NCI-H69 (cell line): ENCODE results near the gene SETD2.

Experiments
- DNase-seq: peaks from one replicate; lab custom pipeline; 2025; lab: John Stamatoyannopoulos, UW

The SETD2 gene

GRCh38 chr3:46998121-46998851 is 165.6 kb downstream of the SETD2 start:
- DNase-seq: peak; percentile 25

- no peak for DNase-seq
These were observed 166.3 kb downstream of the SETD2 start for GRCh38 chr3:46997453-46998091.

GRCh38 chr3:46996689-46997452 is 167.0 kb downstream of the SETD2 start:
- DNase-seq: no peak

GRCh38 chr3:46995901-46996562 is 167.9 kb downstream of the SETD2 start:
- no peak for DNase-seq

DNA sequence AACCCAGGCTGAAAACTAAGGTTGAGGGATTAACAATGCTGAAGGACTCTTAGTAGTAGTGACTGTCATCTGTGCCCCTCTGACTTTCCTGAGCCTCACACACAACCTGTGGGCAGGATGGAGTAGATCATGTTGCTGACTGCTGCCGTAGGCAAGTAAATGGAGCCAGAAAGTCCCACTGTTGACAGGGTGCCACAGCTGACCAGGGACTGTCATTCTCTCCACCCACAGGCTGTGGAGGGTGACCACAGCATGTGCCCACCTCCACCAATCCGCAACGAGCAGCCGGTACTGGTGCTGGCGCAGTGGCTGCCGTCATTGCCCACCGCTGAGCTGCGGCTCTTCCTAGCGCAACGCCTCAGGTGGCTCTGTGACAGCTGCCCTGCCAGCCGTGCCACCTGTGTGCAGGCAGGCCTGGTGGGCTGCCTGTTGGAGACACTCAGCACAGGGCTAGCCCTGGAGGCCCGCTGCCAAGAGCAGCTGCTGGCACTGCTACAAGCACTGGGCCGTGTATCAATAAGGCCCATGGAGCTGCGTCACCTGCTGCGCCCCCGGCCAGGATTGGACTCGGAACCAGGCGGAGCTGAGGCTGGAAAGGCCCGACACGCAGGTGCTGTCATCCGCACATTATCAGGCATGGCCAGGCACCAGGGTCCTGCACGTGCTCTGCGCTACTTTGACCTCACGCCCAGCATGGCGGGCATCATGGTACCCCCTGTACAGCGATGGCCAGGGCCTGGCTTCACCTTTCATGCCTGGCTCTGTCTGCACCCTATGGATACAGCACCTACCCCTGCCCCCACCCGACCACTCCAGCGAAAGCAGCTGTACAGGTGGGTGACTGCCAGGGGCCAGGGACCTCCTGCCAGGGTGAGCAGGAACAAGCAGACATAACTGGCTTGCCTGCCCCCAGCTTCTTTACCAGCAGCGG is 168.8 kb downstream of the SETD2 start:
- no peak for DNase-seq

DNA sequence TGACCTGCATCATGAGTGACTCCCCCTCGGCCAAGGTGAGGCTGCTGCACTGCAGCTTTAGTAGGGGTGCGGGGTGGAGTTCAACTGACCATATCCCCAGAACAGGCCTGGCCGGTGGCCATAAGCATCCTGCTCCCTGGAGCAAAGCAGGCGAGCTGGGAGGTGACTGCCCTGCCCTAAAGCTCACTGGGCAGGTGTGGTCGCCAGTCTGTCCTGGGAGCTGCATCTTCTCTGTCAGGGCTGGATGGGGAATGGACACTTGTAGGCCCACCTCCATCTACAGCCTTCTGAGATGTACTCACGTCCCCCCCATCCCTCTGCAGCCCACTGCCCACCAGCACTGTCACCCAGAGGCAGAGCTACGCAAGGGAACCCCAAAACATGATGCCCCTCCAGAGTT is 169.9 kb downstream of the SETD2 start:
- DNase-seq: no peak

GRCh38 chr3:46993292-46993691 is 170.6 kb downstream of the SETD2 start:
- no peak for DNase-seq

DNA sequence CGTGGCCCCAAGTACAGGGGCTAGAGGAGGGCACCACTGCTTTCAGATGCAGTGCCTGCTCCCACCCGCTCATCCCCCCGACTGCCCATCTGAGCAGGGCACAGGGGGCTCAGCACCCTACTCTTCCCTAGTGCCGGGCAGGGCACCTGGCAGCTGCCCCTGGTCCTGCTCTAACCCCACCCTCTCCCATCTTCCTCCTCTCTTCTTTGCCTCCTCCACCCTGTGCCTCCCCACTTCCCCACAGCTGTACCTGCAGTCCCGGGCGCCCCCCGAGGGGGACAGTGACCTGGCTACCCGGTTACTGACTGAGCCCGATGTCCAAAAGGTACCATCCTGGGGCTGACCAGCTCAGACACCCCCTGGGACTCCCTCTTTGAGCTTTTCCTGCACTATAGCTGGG is 171.7 kb downstream of the SETD2 start:
- DNase-seq: no peak

GRCh38 chr3:46991406-46992165 is 172.3 kb downstream of the SETD2 start:
- no peak for DNase-seq

DNA sequence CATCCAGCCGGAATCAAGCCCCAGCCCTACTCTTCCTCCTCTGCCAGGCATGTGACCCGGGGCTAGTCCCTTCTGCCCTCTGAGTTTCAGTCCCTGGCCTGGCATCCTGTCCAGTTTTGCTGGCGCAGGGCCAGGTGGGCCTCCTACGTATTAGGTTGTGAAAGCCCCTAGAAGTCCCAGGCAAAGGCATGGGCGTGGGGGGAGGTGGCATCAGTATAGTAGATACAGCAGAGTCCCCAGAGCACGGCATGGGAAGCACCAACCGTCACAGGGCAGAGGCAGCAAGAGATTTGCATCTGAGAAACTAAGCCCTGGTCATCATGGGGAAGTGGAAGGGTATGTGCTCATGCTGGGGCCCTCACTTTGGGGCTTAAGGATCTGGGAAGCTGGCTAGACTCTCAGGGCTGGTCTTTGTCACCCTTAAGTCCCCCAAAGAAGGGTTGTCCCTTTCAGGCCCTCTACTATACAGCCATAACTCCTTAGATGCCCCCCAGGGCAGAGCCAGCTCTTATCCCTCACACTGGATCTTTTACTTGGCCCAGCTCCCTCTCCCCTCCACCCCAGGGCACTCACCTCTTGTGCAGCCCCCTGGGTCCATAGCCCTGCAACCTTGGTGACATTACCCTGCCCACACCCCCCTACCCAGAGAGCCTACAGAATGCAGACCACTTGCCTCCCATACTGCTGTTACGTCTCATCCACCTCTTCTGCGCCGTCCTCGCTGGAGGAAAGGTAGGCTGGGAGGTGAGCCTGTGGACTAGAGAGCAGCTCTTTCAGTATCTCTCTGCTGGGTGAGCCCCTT is 173.1 kb downstream of the SETD2 start:
- no peak for DNase-seq

GRCh38 chr3:46989146-46989810 is 174.6 kb downstream of the SETD2 start:
- DNase-seq: no peak

GRCh38 chr3:46988616-46989015 is 175.3 kb downstream of the SETD2 start:
- no peak for DNase-seq

DNA sequence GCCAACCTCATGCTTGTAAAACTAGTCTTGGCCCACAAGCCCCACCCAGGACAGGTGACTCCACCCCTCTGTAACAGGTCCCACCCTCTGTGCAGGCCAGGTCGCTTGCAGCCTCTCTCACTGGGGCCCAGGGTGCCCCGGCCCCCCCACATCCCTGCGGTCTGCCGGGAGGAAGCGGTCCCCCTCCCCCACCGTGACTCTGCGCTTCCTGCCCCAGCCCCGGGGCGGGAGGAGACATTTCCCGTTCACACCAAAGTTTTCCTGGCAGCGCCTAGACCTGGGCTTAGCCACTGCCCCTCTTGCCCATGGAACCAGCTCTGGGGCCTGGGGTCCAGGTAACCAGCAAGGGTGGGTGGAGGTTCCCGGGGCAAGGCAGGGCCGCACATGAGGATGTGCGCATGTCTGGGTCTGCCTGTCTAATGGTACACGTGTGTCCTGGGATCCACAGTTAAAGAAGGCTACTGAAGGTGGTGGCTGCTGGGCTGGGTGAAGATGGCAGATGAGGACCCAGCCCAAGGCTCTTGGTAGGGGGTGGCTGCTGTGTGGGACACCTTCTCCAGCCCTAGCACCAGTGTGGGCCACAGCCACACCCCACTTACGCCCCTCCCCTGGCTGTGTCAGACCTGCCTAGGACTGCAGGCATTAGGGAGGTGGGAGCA is 176.0 kb downstream of the SETD2 start:
- no peak for DNase-seq

- no peak for DNase-seq
These were observed 176.6 kb downstream of the SETD2 start for GRCh38 chr3:46987319-46987742.

- no peak for DNase-seq
These were observed 177.1 kb downstream of the SETD2 start for GRCh38 chr3:46986782-46987310.

DNA sequence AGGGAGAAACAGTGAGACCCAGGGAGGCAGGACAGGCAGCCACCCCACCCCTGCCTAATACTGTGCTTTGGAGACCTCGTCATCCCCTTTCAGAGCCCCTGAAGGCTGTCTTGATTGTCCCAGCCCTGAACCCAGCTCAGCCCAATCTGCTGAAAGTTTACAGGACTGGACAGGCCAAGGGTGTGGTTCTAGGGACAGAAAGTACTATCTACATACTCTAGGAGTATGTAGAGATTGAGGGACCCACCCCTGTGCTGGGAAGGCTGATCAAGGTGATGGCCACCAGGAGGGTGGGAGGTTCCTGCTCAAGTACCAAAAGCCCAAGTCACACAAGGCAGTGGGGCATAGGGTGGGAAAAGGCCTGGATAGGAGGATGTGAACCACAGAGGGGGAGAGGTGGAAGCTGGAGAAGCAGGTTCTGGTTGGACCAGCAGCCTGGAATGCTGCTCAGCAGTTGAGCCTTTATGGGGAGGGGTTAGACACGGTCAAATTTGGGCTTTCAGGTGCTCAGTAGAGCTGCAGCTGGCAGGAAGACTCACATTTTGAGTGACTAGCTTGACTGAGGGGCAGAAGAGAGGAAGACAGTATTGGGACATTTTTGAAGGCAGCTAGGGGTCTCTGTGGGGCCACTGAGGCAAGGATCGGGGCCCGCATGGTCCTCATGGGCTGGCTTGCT is 177.7 kb downstream of the SETD2 start:
- no peak for DNase-seq

GRCh38 chr3:46985588-46985987 is 178.3 kb downstream of the SETD2 start:
- no peak for DNase-seq
